ENCODE measurements around the gene NSF. TPM values are rescaled to one million over a fixed set of nuclear protein-coding genes. Genes with fewer than 3 reads are reported as not detected.
A peak's percentile ranks its signal among the peaks of the same experiment; 100 is the strongest.

The NSF gene
- total and polyA plus RNA-seq, 12 donors, result 7.5 to 101 (median 44.8) TPM

DNA sequence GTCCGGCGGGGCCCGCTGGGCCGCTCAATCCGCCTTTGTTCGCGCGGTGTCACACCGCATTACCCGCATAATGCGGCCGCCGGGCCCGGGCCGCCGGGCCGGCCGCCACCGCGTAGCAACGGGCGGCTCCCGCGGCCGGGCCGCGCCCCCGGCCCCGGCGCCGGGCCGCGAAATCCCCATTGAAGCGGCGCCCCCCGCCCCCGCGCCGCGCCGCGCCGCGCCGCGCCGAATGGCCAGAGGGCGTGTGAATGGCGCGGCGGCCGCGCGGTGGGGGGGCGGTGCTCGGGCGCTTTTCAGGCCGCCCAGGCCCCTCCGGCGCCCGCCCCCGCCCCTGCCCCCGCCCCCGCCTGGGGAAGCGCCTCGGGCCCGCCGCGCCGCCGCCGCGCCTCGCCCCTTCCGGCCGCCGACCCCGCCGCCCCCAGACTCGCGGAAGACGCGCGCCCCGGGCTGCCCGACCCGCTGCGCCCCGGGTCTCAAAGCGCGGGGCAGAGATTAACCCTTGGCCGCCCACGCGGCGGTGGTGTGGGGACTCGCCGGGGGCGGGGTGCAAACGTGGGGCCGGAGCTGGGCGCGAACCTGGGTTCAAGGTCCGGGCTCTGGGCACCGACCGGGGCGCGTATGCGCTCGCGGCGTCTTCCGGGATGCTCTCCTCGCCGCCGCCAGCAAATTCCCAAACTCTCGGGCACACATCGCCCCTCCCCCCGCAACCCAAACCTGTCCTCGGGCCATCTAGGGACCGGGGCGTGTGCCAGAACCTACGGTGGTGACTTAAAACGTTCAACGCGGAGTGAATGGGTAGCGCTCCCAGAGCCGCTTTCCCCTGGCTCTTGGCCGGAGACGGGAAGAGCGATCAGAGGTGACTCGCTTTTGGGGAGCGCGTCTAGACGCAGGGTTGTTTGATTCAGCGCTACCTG, 181.3 kb downstream of the NSF start:
- WGBS, 4 donors, result 3 to 15% (median 6%) methylated on average over 14 to 133 of the region's 135 CpGs
- no peaks in the 10 kb centered on the region for H3K36me3 ChIP-seq (replicated peaks in 1 of 2)
- peak in 4 of 7 donors; percentile 38 to 57 (median 43) for DNase-seq
- no peaks in the 10 kb centered on the region for H3K27me3 ChIP-seq
- H3K9me3 ChIP-seq (replicated peaks in 1 of 3), result no peaks in the 10 kb centered on the region
- TF ChIP-seq, protein P1, sequence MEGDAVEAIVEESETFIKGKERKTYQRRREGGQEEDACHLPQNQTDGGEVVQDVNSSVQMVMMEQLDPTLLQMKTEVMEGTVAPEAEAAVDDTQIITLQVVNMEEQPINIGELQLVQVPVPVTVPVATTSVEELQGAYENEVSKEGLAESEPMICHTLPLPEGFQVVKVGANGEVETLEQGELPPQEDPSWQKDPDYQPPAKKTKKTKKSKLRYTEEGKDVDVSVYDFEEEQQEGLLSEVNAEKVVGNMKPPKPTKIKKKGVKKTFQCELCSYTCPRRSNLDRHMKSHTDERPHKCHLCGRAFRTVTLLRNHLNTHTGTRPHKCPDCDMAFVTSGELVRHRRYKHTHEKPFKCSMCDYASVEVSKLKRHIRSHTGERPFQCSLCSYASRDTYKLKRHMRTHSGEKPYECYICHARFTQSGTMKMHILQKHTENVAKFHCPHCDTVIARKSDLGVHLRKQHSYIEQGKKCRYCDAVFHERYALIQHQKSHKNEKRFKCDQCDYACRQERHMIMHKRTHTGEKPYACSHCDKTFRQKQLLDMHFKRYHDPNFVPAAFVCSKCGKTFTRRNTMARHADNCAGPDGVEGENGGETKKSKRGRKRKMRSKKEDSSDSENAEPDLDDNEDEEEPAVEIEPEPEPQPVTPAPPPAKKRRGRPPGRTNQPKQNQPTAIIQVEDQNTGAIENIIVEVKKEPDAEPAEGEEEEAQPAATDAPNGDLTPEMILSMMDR (IDR thresholded peaks at IDR 0.05), result no peak
- TF ChIP-seq POLR2A (IDR thresholded peaks at IDR 0.05), result no peak
- H3K27ac ChIP-seq, result peak overlapping the region in 1 of 5 donors; percentile 65
- peak overlapping the region in 3 of 4 donors; percentile 18 to 73 (median 26) for H3K4me3 ChIP-seq
- H3K4me1 ChIP-seq (replicated peaks in 1 of 2), result peaks cover 6 to 23% of the 10 kb centered on the region in 2 donors
- intact Hi-C loops (cut with DNase I), result no loop called here

DNA sequence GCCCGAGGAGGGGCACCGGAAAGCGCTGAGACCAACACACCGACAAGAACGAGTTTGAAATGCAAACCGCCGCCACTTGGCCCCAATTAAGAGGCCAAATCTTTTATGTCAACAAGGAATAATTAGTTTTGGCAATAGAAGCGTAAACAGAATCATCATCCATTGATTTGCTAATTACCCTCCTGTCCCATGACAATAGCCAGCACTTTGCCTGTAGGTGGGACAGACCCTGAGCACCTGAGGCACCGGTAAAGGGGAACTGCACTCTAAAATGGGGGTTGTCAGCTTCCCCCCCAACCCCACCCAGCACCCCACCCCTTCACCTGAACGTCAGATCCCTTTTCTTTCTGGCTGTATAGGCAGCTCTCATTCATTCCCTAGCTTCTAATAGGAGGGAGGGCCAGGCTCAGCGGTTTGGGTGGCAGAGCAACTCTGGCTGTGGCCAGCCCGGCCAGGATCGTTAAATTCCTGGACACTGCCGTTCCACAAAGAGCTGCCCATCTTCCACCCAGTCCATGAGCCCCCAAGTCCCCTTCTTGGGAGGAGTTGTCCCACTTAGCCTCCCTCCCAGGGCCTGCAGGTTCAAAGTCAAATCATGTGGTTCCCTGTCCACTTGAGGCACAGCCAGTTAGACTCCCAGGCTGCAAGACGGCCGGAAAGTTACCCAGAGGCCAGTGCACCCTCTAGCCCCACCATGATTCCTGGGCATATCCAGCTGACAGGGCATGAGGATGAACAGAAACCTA, 182.2 kb downstream of the NSF start:
- peaks cover 6 to 23% of the 10 kb centered on the region in 2 donors for H3K4me1 ChIP-seq (replicated peaks in 1 of 2)
- H3K4me3 ChIP-seq, result no peak overlapping the region
- no peak for DNase-seq
- no peak overlapping the region for H3K27ac ChIP-seq
- intact Hi-C loops (cut with DNase I), result no loop called here
- no peaks in the 10 kb centered on the region for H3K27me3 ChIP-seq
- no peaks in the 10 kb centered on the region for H3K36me3 ChIP-seq (replicated peaks in 1 of 2)
- H3K9me3 ChIP-seq (replicated peaks in 1 of 3), result no peaks in the 10 kb centered on the region
- TF ChIP-seq, protein P1 (IDR thresholded peaks at IDR 0.05), result no peak
- no peak for TF ChIP-seq POLR2A (IDR thresholded peaks at IDR 0.05)
- WGBS, 4 donors, result 31 to 52% (median 44%) methylated on average over 10 to 16 of the region's 16 CpGs

DNA sequence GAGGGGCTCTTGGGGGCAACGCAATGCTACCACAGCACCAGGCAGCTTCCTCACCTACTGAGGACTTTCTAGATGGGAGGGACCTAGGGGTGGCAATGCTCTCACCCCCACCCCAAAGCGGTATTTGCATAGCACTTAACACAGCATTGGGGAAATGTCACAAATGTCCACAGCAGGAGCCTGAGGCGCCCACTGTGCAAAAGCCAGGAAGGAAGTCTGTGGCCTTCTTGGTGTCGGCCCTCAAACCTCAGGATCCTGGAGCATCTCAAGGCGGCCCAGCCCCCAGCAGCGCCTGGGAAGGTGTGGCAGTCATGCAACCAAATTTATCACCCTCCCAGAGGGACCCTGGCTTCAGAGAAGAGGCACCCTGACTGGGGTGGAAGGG, 182.7 kb downstream of the NSF start:
- DNase-seq, result no peak
- TF ChIP-seq, protein P1 (IDR thresholded peaks at IDR 0.05), result no peak
- no peak for TF ChIP-seq POLR2A (IDR thresholded peaks at IDR 0.05)
- no peak overlapping the region for H3K27ac ChIP-seq
- no peaks in the 10 kb centered on the region for H3K36me3 ChIP-seq (replicated peaks in 1 of 2)
- intact Hi-C loops (cut with DNase I), result no loop called here
- H3K4me3 ChIP-seq, result no peak overlapping the region
- H3K9me3 ChIP-seq (replicated peaks in 1 of 3), result no peaks in the 10 kb centered on the region
- no peaks in the 10 kb centered on the region for H3K27me3 ChIP-seq
- WGBS, 4 donors, result 60 to 76% (median 67%) methylated on average over 2 to 6 of the region's 6 CpGs
- peaks cover 6 to 23% of the 10 kb centered on the region in 2 donors for H3K4me1 ChIP-seq (replicated peaks in 1 of 2)

DNA sequence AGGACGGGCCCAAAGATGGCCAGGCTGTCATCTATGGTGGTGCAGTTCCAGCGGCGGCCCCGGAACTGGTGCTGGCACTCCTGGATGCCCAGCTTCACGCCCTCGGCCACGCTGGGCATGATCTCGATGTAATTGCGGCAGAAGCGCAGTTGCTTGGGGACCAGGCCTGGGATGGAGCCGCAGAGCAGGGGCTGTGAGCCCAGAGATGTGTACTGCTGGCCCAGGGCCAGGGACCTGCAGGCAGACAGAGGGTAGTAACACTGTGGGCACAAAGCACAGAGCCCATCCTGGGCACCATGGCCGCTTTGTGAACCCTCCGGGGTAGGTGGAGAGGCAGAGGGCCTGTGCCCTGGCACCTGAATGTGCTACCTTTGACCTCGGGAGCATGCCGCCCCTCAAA, 183.2 kb downstream of the NSF start:
- DNase-seq, result no peak
- no peak for TF ChIP-seq POLR2A (IDR thresholded peaks at IDR 0.05)
- TF ChIP-seq, protein P1 (IDR thresholded peaks at IDR 0.05), result no peak
- peaks cover 6 to 23% of the 10 kb centered on the region in 2 donors for H3K4me1 ChIP-seq (replicated peaks in 1 of 2)
- intact Hi-C loops (cut with DNase I), result no loop called here
- no peaks in the 10 kb centered on the region for H3K27me3 ChIP-seq
- no peak overlapping the region for H3K4me3 ChIP-seq
- no peaks in the 10 kb centered on the region for H3K36me3 ChIP-seq (replicated peaks in 1 of 2)
- H3K9me3 ChIP-seq (replicated peaks in 1 of 3), result no peaks in the 10 kb centered on the region
- H3K27ac ChIP-seq, result no peak overlapping the region
- 86 to 100% (median 92%) methylated on average over 1 to 15 of the region's 15 CpGs for WGBS, 4 donors

All from adrenal gland (tissue), 12 donors.